K562 (cell line): ENCODE data around the gene PARD6A. TPM values are rescaled to one million over a fixed set of nuclear protein-coding genes. Genes with fewer than 3 reads are reported as not detected.
A peak's percentile ranks its signal among the peaks of the same experiment; 100 is the strongest.

Source experiments
- ATAC-seq: fragments of 200-7000 bp; cut with Tn5 transposase; 3 replicates; pipeline ENCODE4 v1.9.1; 2020; ENCODE audit warnings: moderate library complexity
- BruUV-seq: library from RNA; stranded (reverse); fragments of 400-500 nt; replicated peaks from 2 replicates; lab custom pipeline; 2021; lab: Mats Ljungman, UMichigan
- CTCF ChIA-PET: fragments of 300-600 bp; formaldehyde crosslinking; extraction: SDS; loops from one replicate; lab custom pipeline; 2021; ENCODE audit warnings: low intra/inter-chr PET ratio; lab: Yijun Ruan, JAX
- POLR2A ChIA-PET: fragments of 300-600, 350-650 bp; sonication (Branson Sonifier 250); formaldehyde crosslinking; extraction: SDS; loops from one replicate; lab custom pipeline; 2021; ENCODE audit warnings: antibody characterized with exemption, inconsistent platforms; lab: Yijun Ruan, JAX
- DNase-seq, 4 experiments: peaks; one replicate each; pipeline versions ENCODE4 v3.0.0 to v3.0.0-alpha.2; 2011 to 2018; ENCODE audit warnings: low spot score in 3 of 4, mixed read lengths in 3 of 4; ENCODE audit errors: extremely low read depth in 1 of 4
- FAIRE-seq: peaks from 2 replicates; lab custom pipeline; 2011; peaks lifted over from hg19 to GRCh38; lab: Jason Lieb, UNC
- H2AFZ ChIP-seq: 2 replicates; pipeline ENCODE4 v1.6.0; 2011; ENCODE audit warnings: low read depth, low read length, control low read depth, inconsistent platforms
- H3K27ac ChIP-seq: fragments of 200-600 bp; 3 replicates; pipeline ENCODE4 v1.8.0; 2011; ENCODE audit warnings: low read depth, mild to moderate bottlenecking, control low read depth, inconsistent platforms, low read length, moderate library complexity, mixed read lengths; ENCODE audit errors: extremely low read depth
- H3K27me3 ChIP-seq, 2 experiments: fragments of 300-600 bp in 1 of 2; 2 replicates in 1 of 2; 3 replicates in 1 of 2; pipeline versions ENCODE4 v1.6.0 to v1.8.0; 2011; ENCODE audit warnings: inconsistent platforms in 2 of 2, low read length in 2 of 2, mild to moderate bottlenecking in 1 of 2, mixed read lengths in 1 of 2, moderate library complexity in 1 of 2; ENCODE audit not compliant: control insufficient read depth in 2 of 2, insufficient read depth in 2 of 2
- H3K36me3 ChIP-seq: fragments of 300-600 bp; 3 replicates; pipeline ENCODE4 v1.8.0; 2011; ENCODE audit warnings: mild to moderate bottlenecking, low read length, inconsistent platforms; ENCODE audit not compliant: control insufficient read depth, insufficient read depth
- H3K4me1 ChIP-seq, 2 experiments: fragments of 200-600 bp in 1 of 2; replicated peaks in 1 of 2; 2 replicates in 1 of 2; 3 replicates in 1 of 2; pipeline versions ENCODE4 v1.5.1 to v1.8.0; 2011; ENCODE audit warnings: inconsistent platforms in 2 of 2, low read length in 2 of 2, mild to moderate bottlenecking in 1 of 2, mixed read lengths in 1 of 2, moderate library complexity in 1 of 2; ENCODE audit not compliant: control insufficient read depth in 2 of 2, insufficient read depth in 2 of 2
- H3K4me2 ChIP-seq: 2 replicates; pipeline ENCODE4 v1.6.1; 2011; ENCODE audit warnings: low read length, control low read depth, inconsistent platforms, mixed read lengths; ENCODE audit not compliant: insufficient read depth
- H3K4me3 ChIP-seq: fragments of 200-600 bp; sonication (generic), shearing (Covaris generic); 2 replicates; pipeline ENCODE4 v1.5.1; 2016; ENCODE audit warnings: control low read depth, inconsistent platforms
- H3K79me2 ChIP-seq: fragments of 200-600 bp; 3 replicates; pipeline ENCODE4 v1.8.0; 2011; ENCODE audit warnings: low read length, inconsistent platforms; ENCODE audit not compliant: control insufficient read depth, insufficient read depth
- H3K9ac ChIP-seq, 2 experiments: 2 replicates each; pipeline versions ENCODE4 v1.6.0 to v1.6.1; 2011; ENCODE audit warnings: low read depth in 2 of 2, low read length in 2 of 2, control low read depth in 1 of 2, inconsistent platforms in 1 of 2, mild to moderate bottlenecking in 1 of 2, mixed read lengths in 1 of 2; ENCODE audit not compliant: insufficient read depth in 1 of 2
- H3K9me1 ChIP-seq: one replicate; pipeline ENCODE4 v1.6.0; 2011; ENCODE audit warnings: inconsistent platforms, mild to moderate bottlenecking, low read length, moderate library complexity; ENCODE audit not compliant: control insufficient read depth, insufficient read depth
- H3K9me3 ChIP-seq: replicated peaks from 2 replicates; pipeline ENCODE4 v1.5.1; 2011; ENCODE audit warnings: low read depth, low read length, inconsistent platforms; ENCODE audit not compliant: control insufficient read depth, insufficient read depth
- H4K20me1 ChIP-seq: replicated peaks from 2 replicates; pipeline ENCODE4 v1.6.1; 2011; ENCODE audit warnings: low read length, inconsistent platforms, mixed read lengths; ENCODE audit not compliant: control insufficient read depth, insufficient read depth
- STAT5B ChIP-seq: fragments of 250-450 bp; sonication (Bioruptor Pico); IDR thresholded peaks from 2 replicates; pipeline ENCODE4 v1.8.0; 2021; ENCODE audit warnings: mild to moderate bottlenecking, inconsistent platforms
- whole genome bisulfite sequencing: fragments of 100-300 bp; shearing (Covaris generic); methylation state at CpG from one replicate; pipeline ENCODE4 v1.1.6; 2016; ENCODE audit warnings: low coverage, mixed read lengths; ENCODE audit not compliant: insufficient coverage; ENCODE audit errors: missing lambda C conversion rate; 5-methylcytosine and 5-hydroxymethylcytosine counted together
- in situ Hi-C: fragments of 300-500 bp; cut with MboI; formaldehyde crosslinking; loops from 4 replicates; pipeline ENCODE4 v1.15.0; 2018; ENCODE audit warnings: inconsistent platforms, mixed read lengths
- intact Hi-C: fragments of 100-400 bp; cut with micrococcal nuclease; formaldehyde crosslinking; loops from 2 replicates; pipeline ENCODE4 v1.14.2; 2022
- polyA plus RNA-seq, 8 experiments: library from polyadenylated mRNA; depleted of rRNA in 4 of 8; stranded (reverse) in 5 of 8; unstranded in 3 of 8; fragments of >200 nt; fragmentation: Nextera tagmentation in 2 of 8; fragmentation: Illumina TruSeq in 1 of 8; extraction: Ambion mirVana in 2 of 8; extraction: Trizol in 1 of 8; gene quantifications; 2 replicates each; pipeline versions ENCODE4 v1.2.1 to v1.2.3, GENCODE V29; 2011 to 2014; ENCODE audit warnings: inconsistent platforms in 1 of 8, missing spikeins in 1 of 8
- total RNA-seq, 7 experiments: library from RNA; depleted of rRNA in 6 of 7; stranded (reverse); fragments of >200 nt in 6 of 7; fragmentation: Illumina TruSeq in 2 of 7; extraction: Trizol in 2 of 7; gene quantifications; 2 replicates each; pipeline versions ENCODE4 v1.2.1 to v1.2.3, GENCODE V29; 2011 to 2021; ENCODE audit warnings: low replicate concordance in 1 of 7
- TF ChIP-seq, protein P1 (sequence below), 2 experiments: fragments of 450-650 bp; formaldehyde crosslinking in 1 of 2; IDR thresholded peaks; 2 replicates each; pipeline versions ENCODE4 v1.4.0 to v1.6.1; 2014 to 2020; ENCODE audit warnings: mild to moderate bottlenecking in 2 of 2, borderline replicate concordance in 1 of 2, low read depth in 1 of 2

The PARD6A gene
- total and polyA plus RNA-seq, 9 of the 15 experiments (the other 6 are each of a cell fraction or from before 2014, with no cell fraction given) = 0.04 to 2.0 (median 0.44) TPM

DNA sequence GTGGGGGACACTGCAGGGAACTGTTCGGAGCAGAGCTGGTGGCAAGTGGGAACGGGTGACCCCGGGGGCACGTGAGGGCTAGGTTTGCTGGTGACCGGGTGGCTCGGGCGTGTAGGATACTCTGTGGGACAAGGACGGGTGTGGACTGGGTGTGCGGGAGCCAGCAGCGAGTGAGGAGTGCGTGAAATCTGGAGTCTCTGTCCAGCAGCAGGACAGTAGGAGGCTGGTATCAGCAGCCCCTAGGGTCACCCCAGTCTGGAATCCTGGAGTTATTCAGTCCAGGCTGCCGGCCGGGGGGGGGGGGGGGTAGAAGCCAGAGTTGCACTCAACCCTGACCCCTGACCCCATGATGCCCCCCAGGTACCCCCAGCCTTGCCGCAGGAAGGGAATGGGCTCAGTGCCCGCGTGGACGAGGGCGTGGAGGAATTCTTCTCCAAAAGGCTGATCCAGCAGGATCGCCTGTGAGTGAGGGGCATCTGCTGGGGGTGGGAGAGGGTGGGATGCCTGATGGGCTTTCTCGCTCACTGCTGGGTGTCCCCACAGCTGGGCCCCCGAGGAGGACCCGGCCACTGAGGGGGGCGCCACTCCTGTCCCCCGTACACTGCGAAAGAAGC is 6.9 kb upstream of the PARD6A start:
- FAIRE-seq (no peak), ATAC-seq (no peak), DNase-seq (no peak)
- Histone ChIP-seq H3K27me3 (peaks cover 4 to 47% of the 10 kb centered on the region in 2 experiments; a peak in 4 of 5 replicates), H3K36me3 (peaks cover 15% of the 10 kb centered on the region), H3K4me1 (peaks cover 2 to 46% of the 10 kb centered on the region in 2 experiments), H4K20me1 (peaks cover 17% of the 10 kb centered on the region; the same call in 1 of the 2 replicates), H3K4me2 (no peak overlapping the region), H3K27ac (no peak overlapping the region), H3K4me3 (no peak overlapping the region), H3K79me2 (peaks cover 3% of the 10 kb centered on the region; the same call in 2 of the 3 replicates), H2AFZ (no peak overlapping the region), H3K9ac (no peak overlapping the region)
- CTCF ChIA-PET = interaction anchor here (1.5 kb wide), 1 partner anchor 132 kb away, joined by 3 read pairs; no protein-coding TSS in a partner anchor
- in situ Hi-C loops = no loop called here
- intact Hi-C loops = no loop called here
- WGBS = 25% methylated on average over 20 of the region's 25 CpGs
- POLR2A ChIA-PET = no interaction called here
- BruUV-seq = no TSS peak
- TF ChIP-seq STAT5B (CRISPR knock-in tag) = no peak
- TF ChIP-seq, protein P1, sequence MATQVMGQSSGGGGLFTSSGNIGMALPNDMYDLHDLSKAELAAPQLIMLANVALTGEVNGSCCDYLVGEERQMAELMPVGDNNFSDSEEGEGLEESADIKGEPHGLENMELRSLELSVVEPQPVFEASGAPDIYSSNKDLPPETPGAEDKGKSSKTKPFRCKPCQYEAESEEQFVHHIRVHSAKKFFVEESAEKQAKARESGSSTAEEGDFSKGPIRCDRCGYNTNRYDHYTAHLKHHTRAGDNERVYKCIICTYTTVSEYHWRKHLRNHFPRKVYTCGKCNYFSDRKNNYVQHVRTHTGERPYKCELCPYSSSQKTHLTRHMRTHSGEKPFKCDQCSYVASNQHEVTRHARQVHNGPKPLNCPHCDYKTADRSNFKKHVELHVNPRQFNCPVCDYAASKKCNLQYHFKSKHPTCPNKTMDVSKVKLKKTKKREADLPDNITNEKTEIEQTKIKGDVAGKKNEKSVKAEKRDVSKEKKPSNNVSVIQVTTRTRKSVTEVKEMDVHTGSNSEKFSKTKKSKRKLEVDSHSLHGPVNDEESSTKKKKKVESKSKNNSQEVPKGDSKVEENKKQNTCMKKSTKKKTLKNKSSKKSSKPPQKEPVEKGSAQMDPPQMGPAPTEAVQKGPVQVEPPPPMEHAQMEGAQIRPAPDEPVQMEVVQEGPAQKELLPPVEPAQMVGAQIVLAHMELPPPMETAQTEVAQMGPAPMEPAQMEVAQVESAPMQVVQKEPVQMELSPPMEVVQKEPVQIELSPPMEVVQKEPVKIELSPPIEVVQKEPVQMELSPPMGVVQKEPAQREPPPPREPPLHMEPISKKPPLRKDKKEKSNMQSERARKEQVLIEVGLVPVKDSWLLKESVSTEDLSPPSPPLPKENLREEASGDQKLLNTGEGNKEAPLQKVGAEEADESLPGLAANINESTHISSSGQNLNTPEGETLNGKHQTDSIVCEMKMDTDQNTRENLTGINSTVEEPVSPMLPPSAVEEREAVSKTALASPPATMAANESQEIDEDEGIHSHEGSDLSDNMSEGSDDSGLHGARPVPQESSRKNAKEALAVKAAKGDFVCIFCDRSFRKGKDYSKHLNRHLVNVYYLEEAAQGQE (IDR thresholded peaks at IDR 0.05; ENCODE audit: borderline replicate concordance) = peak; percentile 29; the same call in 1 of the 2 replicates
- TF ChIP-seq, protein P1 (CRISPR knock-in tag; IDR thresholded peaks at IDR 0.05; ENCODE audit: low read depth) = no peak
- TF ChIP-seq, all 486 proteins: peak for 1
- Histone ChIP-seq H3K9me1 (no peaks in the 10 kb centered on the region), H3K9me3 (no peaks in the 10 kb centered on the region)
